ENCODE measurements around the gene ITGB7. TPM values are rescaled to one million over a fixed set of nuclear protein-coding genes. Genes with fewer than 3 reads are reported as not detected.

The ITGB7 gene
- total RNA-seq, 1 donor from 2014 or later = not detected

DNA sequence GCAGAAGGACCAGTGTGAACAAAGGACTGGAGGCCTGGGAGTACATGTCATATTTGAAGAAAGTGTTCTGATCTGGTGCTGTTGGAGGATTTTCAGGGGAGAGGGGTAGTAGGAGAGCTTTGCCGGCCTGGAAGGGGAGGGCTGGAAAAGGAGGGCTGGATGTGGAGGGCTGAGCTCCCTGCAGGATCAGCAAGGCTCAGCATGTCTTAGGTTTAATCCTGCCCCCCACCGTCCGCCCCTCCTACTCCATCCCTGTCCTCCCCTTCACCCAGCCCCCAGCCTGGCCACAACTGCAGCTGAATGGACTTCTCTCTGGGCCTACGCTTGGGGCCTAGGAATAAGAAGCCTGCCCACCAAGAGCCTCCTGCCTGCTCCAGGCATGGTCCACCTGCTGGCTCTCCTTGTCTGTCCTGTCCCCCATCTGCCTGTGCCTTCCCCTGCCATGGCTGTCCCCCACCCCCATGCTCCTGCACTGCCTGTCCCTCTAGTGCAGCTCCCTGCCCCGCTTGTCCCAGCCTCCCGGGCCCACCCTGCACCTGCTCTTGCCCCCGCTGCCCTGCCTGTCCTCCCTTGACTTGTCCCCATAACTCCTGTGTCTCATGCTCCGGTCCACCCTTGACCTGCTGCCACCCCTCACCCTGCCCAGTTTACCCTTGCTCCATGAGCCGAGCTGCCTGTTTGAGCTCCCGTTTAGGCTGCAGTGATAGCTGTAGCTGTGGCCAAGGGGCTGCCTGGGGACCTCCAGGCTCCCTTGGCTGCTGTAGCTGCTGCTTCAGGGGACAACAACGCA lies 34.8 kb upstream of the ITGB7 start:
- peaks cover 5% of the 10 kb centered on the region for H3K36me3 Mint-ChIP-seq (ENCODE audit: unreplicated experiment)
- DNase-seq = no peak
- no peaks in the 10 kb centered on the region for H3K9me3 Mint-ChIP-seq (ENCODE audit: unreplicated experiment)
- H3K27me3 Mint-ChIP-seq (ENCODE audit: unreplicated experiment) = peaks cover 8% of the 10 kb centered on the region
- H3K27ac Mint-ChIP-seq (ENCODE audit: unreplicated experiment) = no peak overlapping the region
- TF ChIP-seq, protein P1, sequence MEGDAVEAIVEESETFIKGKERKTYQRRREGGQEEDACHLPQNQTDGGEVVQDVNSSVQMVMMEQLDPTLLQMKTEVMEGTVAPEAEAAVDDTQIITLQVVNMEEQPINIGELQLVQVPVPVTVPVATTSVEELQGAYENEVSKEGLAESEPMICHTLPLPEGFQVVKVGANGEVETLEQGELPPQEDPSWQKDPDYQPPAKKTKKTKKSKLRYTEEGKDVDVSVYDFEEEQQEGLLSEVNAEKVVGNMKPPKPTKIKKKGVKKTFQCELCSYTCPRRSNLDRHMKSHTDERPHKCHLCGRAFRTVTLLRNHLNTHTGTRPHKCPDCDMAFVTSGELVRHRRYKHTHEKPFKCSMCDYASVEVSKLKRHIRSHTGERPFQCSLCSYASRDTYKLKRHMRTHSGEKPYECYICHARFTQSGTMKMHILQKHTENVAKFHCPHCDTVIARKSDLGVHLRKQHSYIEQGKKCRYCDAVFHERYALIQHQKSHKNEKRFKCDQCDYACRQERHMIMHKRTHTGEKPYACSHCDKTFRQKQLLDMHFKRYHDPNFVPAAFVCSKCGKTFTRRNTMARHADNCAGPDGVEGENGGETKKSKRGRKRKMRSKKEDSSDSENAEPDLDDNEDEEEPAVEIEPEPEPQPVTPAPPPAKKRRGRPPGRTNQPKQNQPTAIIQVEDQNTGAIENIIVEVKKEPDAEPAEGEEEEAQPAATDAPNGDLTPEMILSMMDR (IDR thresholded peaks at IDR 0.05; ENCODE audit: partially characterized antibody, unreplicated experiment) = no peak
- H3K4me1 Mint-ChIP-seq (ENCODE audit: low read depth, unreplicated experiment) = no peaks in the 10 kb centered on the region
- no peak overlapping the region for H3K4me3 Mint-ChIP-seq (ENCODE audit: unreplicated experiment)

DNA sequence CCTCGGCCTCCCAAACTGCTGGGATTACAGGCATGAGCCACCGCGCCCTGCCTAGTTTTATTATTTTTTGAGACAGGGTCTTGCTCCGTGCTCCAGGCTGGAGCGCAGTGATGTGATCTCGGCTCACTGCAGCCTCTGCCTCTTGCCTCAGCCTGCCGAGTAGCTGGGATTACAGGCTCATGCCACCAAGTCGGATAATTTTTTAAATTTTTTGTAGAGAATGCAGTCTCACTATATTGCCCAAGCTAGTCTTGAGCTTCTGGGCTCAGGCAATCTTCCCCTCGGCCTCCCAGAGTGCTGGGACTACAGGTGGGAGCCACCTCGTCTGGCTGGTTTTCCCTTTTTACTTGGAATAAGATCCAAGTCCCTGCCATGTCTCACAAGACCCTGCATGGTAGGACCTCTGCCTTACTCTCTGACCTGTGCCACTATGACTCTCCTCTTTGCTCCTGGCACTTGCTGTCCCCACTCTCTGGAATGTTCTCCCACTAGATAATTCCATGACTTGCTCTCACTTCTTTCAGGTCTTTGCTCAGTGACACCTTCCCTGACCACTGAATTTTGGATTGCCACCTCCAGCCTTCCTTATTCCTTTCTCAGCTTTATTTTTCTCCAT lies 32.7 kb upstream of the ITGB7 start:
- Mint-ChIP-seq H3K4me3 (ENCODE audit: unreplicated experiment) (peak overlapping the region; percentile 0), H3K36me3 (ENCODE audit: unreplicated experiment) (peaks cover 5% of the 10 kb centered on the region), H3K27ac (ENCODE audit: unreplicated experiment) (no peak overlapping the region), H3K4me1 (ENCODE audit: low read depth, unreplicated experiment) (no peaks in the 10 kb centered on the region), H3K27me3 (ENCODE audit: unreplicated experiment) (peaks cover 6% of the 10 kb centered on the region), H3K9me3 (ENCODE audit: unreplicated experiment) (no peaks in the 10 kb centered on the region)
- TF ChIP-seq, protein P1 (IDR thresholded peaks at IDR 0.05; ENCODE audit: partially characterized antibody, unreplicated experiment) = no peak
- no peak for DNase-seq

DNA sequence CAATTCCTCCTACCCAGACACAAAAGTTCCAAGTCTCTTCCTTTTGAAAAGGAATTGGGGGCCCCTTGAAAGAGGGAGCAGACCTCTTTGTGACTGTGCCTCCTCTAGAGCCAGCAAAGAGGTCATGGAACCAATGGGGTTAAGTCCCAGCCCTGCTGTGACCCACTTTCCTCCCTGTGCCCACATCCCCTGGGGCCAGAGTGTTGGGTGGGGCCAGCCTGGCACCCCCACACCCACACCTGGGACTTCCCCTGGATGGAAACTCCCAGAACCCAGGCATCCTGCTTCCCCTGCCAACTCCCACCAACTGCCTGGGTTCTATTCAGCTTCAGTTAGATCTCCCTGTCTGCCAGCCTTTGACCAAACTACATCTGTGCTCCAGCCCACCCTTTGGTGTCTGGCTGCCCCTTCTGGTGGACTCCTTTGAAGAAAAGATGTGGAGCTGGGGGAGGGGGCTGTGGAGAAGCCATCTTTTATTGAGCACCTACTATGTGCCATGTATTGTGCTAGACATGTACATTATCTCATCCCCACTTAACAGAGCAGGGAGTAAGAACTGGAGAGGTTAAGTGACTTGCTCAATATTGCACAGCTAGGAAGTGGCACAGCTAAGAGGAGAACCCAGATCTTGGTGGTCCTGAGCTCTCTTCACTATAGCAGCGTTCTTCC lies 29.5 kb upstream of the ITGB7 start:
- Mint-ChIP-seq H3K36me3 (ENCODE audit: unreplicated experiment) (no peaks in the 10 kb centered on the region), H3K27me3 (ENCODE audit: unreplicated experiment) (peaks cover 7% of the 10 kb centered on the region), H3K4me3 (ENCODE audit: unreplicated experiment) (no peak overlapping the region), H3K27ac (ENCODE audit: unreplicated experiment) (no peak overlapping the region), H3K9me3 (ENCODE audit: unreplicated experiment) (no peaks in the 10 kb centered on the region), H3K4me1 (ENCODE audit: low read depth, unreplicated experiment) (peaks cover 20% of the 10 kb centered on the region)
- TF ChIP-seq, protein P1 (IDR thresholded peaks at IDR 0.05; ENCODE audit: partially characterized antibody, unreplicated experiment) = no peak
- no peak for DNase-seq

DNA sequence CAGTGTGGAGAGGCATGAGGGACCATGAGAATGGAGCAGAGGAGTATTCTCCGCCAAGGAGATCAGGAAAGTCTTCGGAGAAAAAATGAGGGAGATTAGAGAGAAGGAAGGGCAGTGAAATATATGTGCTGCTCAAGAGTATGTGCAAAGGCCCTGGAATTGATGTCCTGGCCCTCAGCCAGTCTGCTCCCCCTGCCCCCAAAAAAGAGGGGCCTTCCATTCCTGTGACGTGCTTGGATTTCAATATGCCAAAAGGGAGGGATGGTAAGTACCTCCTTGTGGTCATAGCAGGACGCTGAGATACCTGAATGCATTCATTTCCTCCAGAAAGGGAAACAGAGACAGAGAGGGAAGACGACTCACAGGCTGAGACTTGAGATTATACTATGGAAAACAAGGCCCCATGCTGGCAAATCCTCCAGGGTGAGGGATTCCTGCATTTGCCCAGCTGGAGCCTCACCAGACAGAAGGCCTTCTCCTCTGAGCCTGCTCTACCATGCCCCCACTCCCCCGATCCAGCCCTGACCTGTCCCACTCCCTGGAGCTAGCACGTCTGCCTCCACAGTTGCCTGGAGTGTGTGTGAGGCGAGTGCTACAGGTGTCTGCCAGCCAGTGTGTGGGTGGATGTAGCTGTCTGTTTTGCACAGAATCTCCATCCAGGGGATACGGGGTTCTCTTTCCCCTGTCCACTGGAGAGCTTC lies 28.8 kb upstream of the ITGB7 start:
- H3K4me1 Mint-ChIP-seq (ENCODE audit: low read depth, unreplicated experiment) = peaks cover 20% of the 10 kb centered on the region

More for the DNA sequence above, 28.8 kb upstream of the ITGB7 start:
- TF ChIP-seq, protein P1 (IDR thresholded peaks at IDR 0.05; ENCODE audit: partially characterized antibody, unreplicated experiment) = no peak
- no peak for DNase-seq
- Mint-ChIP-seq H3K27ac (ENCODE audit: unreplicated experiment) (no peak overlapping the region), H3K36me3 (ENCODE audit: unreplicated experiment) (no peaks in the 10 kb centered on the region), H3K9me3 (ENCODE audit: unreplicated experiment) (no peaks in the 10 kb centered on the region), H3K27me3 (ENCODE audit: unreplicated experiment) (peaks cover 11% of the 10 kb centered on the region), H3K4me3 (ENCODE audit: unreplicated experiment) (no peak overlapping the region)
